ENCODE results near the gene DCLRE1A.

DNA sequence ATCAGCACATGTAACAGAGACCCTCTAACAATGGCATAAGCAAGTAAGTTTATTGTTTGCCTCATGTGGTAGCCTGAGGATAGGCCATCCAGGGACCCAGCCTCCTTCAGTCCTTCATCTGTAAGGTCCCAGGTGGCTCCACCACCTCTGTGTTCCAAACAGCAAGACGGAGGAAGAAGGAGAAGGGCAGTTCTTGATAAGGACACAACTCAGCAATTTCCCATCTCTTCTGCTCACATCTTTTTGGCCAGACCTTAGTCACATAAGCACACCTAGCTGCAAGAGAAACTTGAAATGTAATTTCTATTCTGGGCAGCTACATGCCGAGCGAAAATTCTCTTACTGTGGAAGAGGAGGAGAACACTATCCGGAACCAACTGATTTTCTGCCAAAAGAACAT is 33.9 kb downstream of the DCLRE1A start:
- TF ChIP-seq CTCF (IDR thresholded peaks at IDR 0.05; ENCODE audit: poor library complexity, severe bottlenecking), result no peak
- TF ChIP-seq REST (IDR thresholded peaks at IDR 0.05; ENCODE audit: borderline replicate concordance), result no peak
- no peak for TF ChIP-seq EP300 (conservative IDR thresholded peaks at IDR 0.05; ENCODE audit: poor library complexity, severe bottlenecking)
- TF ChIP-seq EZH2 (IDR thresholded peaks at IDR 0.05; ENCODE audit: borderline replicate concordance, insufficient read depth, low read length, poor library complexity, severe bottlenecking), result no peak
- no peak for TF ChIP-seq MXI1 (conservative IDR thresholded peaks at IDR 0.05; ENCODE audit: poor library complexity, severe bottlenecking)
- TF ChIP-seq POLR2AphosphoS5 (IDR thresholded peaks at IDR 0.05), result no peak
- no peak for TF ChIP-seq SMC3 (conservative IDR thresholded peaks at IDR 0.05; ENCODE audit: poor library complexity)
- TF ChIP-seq TAF1 (IDR thresholded peaks at IDR 0.05; ENCODE audit: low read depth), result no peak
- no peak for TF ChIP-seq RAD21 (conservative IDR thresholded peaks at IDR 0.05)

Measured in neural cell (in vitro differentiated cells).